GM12872 (cell line): ENCODE results near the gene UBAC1.

Experiments
- TF ChIP-seq, protein P1 (sequence below): IDR thresholded peaks from 3 replicates; pipeline ENCODE4 v1.5.1; 2011; ENCODE audit warnings: low read depth, mild to moderate bottlenecking, low read length, moderate library complexity; ENCODE audit not compliant: insufficient read depth

The UBAC1 gene, protein sequence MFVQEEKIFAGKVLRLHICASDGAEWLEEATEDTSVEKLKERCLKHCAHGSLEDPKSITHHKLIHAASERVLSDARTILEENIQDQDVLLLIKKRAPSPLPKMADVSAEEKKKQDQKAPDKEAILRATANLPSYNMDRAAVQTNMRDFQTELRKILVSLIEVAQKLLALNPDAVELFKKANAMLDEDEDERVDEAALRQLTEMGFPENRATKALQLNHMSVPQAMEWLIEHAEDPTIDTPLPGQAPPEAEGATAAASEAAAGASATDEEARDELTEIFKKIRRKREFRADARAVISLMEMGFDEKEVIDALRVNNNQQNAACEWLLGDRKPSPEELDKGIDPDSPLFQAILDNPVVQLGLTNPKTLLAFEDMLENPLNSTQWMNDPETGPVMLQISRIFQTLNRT

DNA sequence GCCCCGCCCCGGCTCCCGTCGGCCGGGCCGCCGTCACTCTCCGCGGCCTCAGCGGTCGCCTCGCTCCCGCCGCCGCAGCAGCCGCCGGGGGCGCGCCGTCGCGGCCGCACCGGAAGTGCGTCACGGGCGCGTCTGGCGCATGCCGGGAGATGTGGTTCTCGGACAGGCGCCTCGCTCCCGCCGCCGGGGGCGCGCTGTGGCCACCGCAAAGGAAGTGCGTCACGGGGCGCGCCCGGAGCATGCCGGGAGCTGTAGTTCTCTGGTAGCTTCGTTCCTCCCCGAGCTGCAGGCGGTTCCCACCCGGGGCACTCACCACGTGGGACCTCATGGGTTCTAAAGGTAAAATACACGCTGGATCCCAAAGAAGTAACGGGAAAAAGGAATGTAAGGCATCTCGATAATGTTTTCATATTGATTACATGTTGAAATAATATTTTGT, at the start of gene UBAC1:
Gene UBAC1, minus strand, starts transcription at position 97 of the 439 bp plus-strand sequence. CDS start 211 bp downstream, outside the sequence.
- TF ChIP-seq, protein P1, sequence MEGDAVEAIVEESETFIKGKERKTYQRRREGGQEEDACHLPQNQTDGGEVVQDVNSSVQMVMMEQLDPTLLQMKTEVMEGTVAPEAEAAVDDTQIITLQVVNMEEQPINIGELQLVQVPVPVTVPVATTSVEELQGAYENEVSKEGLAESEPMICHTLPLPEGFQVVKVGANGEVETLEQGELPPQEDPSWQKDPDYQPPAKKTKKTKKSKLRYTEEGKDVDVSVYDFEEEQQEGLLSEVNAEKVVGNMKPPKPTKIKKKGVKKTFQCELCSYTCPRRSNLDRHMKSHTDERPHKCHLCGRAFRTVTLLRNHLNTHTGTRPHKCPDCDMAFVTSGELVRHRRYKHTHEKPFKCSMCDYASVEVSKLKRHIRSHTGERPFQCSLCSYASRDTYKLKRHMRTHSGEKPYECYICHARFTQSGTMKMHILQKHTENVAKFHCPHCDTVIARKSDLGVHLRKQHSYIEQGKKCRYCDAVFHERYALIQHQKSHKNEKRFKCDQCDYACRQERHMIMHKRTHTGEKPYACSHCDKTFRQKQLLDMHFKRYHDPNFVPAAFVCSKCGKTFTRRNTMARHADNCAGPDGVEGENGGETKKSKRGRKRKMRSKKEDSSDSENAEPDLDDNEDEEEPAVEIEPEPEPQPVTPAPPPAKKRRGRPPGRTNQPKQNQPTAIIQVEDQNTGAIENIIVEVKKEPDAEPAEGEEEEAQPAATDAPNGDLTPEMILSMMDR: peak; percentile 35; the same call in 2 of the 3 replicates

DNA sequence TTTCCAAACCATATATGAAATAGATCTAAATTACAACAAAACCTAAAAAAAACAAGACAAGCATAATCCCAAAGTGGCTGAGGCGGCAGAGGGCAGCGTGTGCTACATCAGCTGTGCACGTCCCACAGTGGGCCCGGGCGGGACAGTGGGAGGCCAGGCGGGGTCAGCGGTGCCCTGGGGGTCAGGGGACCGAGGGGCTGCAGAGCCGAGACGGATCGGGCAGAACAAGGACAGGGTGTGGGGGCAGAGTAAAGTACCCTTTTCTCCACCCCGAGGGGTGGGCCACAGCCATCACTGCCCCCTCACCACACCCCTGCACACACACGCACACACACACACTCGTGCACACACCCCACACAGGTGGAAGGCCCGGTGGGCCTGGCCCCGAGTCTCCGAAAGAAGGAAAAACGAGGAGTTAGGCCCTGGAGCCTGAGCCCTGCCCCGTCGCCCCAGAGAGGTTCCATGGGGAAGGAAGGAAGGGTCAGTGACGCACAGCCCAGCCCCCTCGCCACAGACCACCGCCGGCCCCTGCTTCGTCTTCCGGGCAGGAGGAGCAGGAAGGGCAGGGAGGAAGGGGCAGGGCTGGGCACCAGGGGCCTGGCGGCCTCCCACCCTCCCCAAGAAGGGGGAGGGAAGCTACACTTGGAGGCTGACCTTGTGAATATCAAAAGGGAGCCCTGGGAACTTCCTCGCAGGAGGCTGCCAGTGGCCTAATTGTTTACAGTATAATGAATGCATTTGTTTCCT, 49.6 kb upstream of the UBAC1 start:
- TF ChIP-seq, protein P1: no peak

DNA sequence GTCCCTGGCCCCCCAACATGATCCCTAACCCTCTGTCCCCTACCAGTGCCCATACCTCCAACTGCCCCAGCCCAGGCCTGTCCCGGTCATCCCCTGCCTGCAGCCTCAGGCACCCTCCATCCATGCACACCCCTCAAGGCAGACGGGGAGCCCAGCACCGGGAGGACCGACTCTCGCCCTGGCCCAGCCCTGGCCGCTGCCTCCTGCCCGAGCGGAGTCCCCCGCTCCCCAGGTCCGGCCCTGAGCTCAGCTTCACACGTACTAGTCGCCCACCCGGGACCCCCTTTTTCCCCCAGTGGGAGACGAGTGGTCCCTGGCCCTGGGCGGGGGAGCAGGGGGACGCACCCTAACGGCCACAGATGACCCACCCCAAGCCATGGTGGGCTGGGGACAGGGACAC, 49.0 kb upstream of the UBAC1 start:
- TF ChIP-seq, protein P1: no peak

DNA sequence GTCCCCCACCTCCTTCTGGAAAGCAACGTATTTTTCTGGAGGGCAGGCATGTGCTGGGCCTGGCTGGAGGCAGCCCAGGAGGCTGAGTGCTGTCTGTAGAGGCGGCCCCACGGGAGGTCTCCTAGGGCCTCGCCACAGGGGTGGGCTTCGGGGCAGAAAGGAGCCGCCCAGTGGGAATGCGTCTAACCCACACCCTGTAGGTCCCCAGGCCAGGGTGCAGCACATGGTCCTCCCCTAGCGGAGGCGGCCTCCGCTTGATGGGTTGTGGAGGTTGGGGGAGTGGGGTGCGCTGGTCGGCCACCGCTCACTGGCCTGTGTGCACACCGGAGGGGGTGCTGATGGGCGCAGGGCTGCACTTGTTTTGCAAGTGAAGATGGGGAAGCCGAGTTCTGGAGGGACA, 48.3 kb upstream of the UBAC1 start:
- TF ChIP-seq, protein P1: no peak

DNA sequence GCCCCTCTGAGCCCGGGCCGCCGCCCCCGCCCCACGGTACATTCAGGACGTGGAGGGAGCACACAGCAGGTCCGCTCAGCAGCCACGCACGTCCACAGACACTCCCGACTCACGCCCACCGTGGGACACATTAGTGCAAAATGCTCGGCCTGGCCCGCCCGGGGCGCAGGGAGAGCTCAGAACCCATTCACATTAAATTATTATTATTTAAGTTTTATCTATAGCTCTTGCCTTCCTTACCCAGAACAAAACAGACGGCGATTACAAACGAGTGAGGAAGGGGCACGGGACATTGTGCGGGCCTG, 47.5 kb upstream of the UBAC1 start:
- TF ChIP-seq, protein P1: no peak

DNA sequence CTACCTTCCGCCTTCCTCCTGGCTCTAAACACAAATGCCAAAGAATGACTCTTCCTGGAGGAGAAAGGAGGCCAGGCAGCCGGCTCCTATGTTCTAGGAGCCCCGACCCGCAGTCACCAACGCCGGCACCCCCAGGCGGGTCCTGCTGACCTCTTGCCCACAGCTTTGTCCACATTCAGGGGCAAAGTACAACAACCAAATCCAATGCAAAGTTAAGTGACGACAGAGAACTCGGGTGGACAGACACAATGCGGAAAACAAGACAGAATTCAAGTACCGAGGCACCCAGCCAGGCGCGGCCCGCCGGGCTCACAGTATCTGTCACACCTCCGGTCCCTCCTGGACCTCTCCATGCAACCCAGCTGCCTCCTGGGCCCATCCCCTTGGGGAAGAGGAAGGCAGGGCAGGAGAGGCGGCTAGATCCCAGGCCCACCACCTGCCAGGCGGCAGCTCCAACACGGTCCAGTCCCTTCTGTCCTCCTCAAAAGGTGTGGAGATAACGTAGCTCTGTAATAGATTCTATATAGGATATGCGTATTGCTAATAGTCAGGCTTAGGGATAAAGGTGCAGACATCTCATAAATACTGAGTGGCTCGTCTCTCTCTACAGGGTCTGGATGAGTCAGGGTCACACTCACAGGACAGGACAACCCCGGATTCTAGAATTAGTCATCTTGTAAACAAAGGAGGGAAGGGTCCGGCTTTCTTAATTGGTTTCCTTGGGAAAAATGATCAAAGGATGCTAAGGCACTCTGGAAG, 46.9 kb upstream of the UBAC1 start:
- TF ChIP-seq, protein P1: no peak
